T-helper 22 cell (primary cell): Measurements from ENCODE around the gene NLK.

ENCODE experiments used
- DNase-seq: peaks from one replicate; pipeline ENCODE4 v3.0.0-alpha.2; 2020; ENCODE audit warnings: low read depth

Gene NLK

GRCh38 chr17:28040406-28040805 is 2.1 kb upstream of the NLK start:
- no peak for DNase-seq

DNA sequence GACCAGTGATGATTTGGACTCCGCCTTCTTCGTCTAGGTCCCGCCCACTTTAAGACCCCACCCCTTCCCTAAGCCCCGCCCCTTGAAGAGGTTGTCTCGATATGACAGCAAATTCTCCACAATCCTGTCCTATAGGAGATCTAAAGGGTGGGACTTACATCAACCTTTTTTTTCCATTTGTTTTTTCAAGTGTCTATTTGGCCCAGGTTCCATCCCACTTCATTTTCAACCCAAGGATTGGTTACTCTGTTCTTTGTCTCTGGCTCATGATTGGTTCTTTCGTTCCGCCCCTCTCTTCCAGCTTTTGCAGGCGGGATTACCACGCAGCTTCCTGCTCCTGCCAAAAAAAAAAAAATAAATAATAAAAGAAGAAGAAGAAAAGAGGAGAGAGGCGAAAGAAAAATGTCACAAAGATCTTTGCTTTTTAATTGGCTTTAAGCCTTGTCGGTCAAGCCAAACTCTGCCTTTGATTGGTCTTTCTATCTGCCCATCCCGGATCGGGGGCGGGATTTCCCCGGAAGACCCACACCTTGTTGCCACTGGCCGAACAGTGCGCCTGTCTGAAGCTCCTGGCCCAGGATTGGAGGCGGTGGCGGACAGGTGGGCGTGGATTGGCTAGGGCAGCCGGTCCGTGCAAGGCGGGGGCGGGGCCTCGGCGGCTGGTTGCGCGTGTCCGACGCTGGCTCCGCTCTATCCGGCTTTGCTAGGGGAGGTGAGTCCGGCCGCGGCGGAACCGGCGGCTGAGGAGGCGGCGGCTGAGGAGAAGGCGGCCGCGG is 1.2 kb upstream of the NLK start:
- peak; percentile 99 for DNase-seq

GRCh38 chr17:28041844-28042656 is 427 bp upstream of the NLK start:
- no peak for DNase-seq

DNA sequence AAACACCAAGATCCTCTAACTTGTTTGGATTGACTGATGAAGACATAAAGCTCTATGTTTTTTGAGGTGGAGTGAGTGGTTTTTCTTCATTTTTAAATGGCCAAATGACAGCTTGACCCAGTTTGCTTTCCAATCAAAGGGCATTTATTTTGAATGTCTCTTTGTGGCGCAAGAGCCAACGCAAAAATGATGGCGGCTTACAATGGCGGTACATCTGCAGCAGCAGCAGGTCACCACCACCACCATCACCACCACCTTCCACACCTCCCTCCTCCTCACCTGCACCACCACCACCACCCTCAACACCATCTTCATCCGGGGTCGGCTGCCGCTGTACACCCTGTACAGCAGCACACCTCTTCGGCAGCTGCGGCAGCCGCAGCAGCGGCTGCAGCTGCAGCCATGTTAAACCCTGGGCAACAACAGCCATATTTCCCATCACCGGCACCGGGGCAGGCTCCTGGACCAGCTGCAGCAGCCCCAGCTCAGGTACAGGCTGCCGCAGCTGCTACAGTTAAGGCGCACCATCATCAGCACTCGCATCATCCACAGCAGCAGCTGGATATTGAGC is 329 bp downstream of the NLK start:
- no peak for DNase-seq

DNA sequence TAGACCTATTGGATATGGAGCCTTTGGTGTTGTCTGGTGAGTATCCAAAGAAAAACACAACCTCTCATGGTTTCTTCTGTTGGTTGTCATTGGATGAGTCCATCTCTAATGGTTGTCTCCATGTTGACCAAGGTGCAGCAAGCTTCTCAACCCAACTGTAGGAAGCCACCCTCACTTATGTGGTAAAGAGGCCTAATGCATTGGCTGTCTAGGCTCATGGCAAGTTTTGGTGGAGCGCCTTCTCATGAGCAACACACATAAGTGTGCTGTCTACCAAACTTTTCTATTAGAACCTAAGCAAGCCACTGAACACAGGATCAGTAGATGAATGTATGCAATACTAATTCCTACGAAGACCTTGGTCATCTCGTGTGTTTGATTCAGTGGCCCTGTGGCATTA is 819 bp downstream of the NLK start:
- DNase-seq: no peak

- DNase-seq: no peak
Measured at GRCh38 chr17:28043741-28044140, 1.3 kb downstream of the NLK start.

DNA sequence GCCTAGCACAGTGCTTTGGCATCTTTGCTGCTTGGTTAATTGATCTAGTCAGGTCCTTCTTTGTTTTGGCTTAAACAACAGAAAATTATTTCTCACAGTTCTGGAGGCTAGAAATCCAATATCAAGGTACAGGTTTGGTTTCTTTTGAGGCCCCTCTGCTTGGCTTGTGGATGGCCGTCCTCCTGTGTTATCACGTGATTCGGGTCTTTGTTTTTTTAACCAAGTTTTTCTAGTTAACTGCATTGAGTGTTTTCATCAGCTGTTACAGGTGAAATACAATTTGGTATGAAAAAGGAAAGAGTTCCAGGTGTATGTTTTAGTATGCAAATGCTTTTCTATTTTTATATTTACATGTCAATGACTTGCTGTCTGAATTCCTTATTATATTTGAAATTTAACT is 2.8 kb downstream of the NLK start:
- no peak for DNase-seq

DNA sequence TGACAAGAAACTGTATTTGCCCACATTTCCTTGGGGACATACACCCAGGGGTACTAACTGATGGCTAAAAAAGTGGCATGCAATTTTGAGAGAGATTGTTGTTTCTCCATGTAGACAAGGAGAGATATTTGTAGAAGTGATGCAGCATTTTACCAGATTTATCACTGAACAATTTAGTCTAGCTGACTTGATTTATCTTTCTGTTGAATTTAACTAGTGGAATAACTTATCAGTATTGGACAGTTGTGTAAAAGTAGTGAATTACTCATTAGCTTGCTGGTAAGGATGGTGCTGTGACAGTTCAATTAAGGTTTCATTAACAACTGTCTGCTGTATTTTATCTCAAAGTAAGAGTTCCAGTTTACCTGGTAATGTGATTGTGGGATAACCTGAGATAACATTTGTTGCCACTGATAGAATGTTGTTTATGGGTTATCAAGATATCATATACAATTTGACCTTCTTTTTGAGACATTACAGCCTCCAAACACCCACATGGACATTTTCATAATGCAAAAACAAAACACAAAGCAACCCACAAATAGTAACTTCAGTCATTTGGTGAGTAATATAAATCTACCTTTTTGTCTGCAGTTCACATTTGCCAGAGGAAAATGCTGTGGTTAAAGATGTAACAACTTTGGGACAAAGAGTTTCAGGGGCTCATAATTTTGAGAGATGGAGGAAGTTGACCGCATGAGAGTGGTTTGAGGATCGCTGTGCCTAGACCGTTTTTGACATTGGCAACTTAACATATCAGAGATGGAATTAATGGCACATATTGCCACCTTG is 3.8 kb downstream of the NLK start:
- DNase-seq: no peak

GRCh38 chr17:28047806-28048205 is 5.3 kb downstream of the NLK start:
- no peak for DNase-seq

DNA sequence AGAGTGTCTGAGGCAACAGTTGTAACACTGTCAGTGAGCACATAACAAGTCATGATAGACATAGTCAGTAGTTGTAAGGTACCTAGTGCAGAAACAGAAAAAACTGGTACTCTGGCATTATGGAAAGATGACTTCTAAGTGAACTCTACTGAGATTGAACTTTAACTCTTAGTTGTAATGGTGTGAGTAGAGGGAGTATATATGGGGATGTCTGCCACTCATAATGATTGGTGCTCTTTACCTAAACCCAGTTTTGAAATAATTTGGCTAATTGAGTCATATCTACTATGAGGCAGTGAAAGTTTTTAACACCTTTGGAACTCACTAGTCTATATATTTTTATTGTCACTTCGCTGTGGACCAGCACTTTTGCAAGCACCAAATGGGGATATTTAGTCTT is 6.6 kb downstream of the NLK start:
- no peak for DNase-seq

GRCh38 chr17:28053044-28053670 is 10.7 kb downstream of the NLK start:
- DNase-seq: no peak

DNA sequence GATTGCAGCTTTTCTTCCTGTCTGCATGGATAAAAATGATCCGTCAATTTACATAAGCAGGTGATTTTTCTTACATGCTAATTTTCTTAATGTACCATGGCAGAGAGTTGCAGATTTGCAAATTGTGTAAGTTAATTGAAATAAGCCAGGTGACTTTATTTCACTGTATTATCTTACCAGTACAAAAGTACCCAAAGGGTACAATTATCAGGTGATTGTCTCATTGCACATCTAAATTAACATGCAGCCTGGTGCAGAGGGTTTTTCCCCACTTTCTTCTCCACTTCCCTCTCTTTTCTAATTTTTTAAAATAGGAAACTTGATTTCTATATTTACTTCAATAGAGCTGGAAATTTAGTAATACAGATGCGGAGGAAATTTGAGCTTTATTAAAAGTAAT is 11.2 kb downstream of the NLK start:
- DNase-seq: no peak

DNA sequence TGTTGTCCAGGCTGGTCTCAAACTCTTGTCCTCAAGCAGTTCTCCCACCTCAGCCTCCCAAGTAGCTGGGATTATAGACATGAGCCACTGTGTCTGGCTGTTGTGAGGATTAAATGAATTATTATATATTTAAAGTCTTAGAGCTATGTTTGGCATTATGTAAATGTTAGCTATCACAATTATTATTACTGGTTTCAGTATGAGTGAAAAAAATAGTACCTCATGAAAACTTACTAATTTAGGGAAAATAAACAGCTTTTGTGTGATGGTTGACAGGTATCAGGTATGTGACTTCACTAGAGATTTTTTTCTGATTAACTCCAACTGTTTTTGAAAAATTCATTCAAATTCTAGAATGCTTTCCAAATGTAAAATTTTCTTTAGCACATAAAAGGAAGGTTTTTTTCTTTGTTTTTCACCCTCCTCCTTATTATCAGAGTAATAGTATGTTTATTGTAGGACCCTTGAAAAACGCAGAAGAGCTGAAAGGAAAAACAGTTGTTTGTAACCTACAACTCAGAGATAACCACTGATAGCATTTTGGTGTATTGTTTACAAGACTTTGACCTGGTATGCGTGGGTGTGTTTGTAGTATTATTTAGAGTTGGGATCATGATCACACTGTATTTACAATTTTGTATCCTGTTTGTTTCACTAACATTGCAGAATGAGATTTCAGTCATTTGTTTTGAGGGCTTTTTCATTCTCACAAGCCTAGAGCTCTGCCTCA is 13.2 kb downstream of the NLK start:
- no peak for DNase-seq

- no peak for DNase-seq
Measured at GRCh38 chr17:28056276-28056620, 13.8 kb downstream of the NLK start.

DNA sequence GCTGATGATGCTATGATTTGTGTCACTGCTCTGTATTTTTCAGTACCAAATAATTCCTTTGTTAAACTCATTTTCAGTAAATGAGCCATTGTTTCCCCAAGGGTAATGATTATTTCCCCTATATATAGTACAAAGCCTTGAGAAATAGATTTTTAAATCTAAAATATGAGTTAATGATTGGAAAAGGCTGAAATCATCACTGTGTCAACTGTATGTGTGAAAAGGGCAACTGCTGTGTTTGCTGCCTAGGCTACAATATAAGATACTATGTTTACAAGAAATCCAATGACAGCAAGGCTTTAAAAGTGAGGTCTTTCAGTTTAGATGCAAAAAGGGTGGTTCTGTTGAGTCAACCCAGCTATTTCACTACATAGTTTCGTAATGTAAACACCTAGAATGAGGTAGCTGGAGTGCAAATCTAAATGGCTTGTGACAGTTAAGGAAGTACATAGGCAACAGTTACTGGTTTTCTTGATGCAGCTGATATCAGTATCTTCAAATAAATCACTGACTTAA is 15.3 kb downstream of the NLK start:
- DNase-seq: no peak

- DNase-seq: no peak
Measured at GRCh38 chr17:28059675-28060074, 17.2 kb downstream of the NLK start.

DNA sequence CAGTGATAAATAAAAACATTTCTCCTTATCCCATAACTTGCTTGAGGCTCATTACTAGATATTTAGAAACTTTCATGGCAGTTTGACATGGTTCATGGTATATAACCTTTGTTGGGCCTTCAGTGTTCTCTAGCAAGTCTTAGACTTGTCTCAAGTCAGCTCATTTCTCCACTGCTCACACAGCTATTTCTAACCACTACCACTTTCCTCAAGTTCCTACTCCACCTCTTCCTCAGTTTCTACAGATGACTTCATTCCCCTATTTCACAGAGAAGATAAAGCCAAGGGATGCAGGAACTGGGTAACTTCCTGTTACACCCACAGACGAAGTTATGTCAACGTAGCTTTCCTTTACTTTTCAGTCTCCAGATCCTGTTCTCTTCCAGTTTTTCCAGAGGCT is 23.2 kb downstream of the NLK start:
- no peak for DNase-seq

DNA sequence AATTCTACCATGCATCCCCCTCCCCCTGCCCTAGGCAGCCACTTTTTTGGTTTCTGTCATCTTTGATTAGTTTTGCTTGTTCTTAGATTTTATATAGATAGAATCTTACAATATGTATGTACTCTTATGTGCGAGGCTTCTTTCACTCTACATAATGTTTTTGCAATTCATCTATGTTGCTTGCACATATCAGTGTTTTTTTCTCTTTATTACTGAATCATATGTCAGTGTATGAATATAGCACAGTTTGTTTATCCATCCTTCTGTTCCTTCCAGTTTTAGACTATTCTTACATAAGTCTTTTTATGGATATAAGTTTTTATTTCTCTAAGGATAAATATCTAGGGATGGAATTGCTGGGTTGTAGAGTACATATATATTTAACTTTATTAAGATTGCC is 26.6 kb downstream of the NLK start:
- no peak for DNase-seq

DNA sequence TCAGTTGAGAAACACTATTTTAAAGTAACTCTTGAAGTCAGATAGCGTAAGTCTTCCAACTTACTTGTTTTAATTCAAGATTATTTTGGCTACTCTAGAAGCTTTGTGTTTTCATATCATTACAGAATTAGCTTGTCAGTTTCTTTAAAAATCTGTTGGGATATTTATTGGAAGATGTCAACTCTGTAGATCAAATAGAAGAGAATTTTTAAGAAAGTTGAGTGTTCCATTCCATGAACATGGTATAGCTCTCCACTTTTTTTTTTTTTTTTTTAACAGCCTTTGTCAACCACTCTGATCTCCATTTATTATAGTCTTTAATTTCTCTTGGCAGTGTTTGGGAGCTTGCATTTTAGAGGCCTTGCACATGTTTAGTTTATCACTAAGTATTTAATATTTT is 28.7 kb downstream of the NLK start:
- DNase-seq: no peak

- DNase-seq: no peak
Measured at GRCh38 chr17:28071891-28072606, 29.6 kb downstream of the NLK start.
